GM21360 (cell line): ENCODE measurements around the gene PRSS3.
"Not testable (repeated sequence)": the region's sequence is repeated elsewhere in the genome, so short reads cannot be mapped to it uniquely, and the experiment has no call there.

Source experiments
- ATAC-seq: cut with Tn5 transposase; IDR thresholded peaks from one replicate; pipeline ENCODE4 v1.9.1; 2021; ENCODE audit warnings: mild to moderate bottlenecking, moderate library complexity; ENCODE audit not compliant: unreplicated experiment

PRSS3 gene

GRCh38 chr9:33795281-33795680 lies at the start of gene PRSS3:
Gene PRSS3, plus strand, starts transcription at chr9:33795561. Its CDS starts 13 bp downstream, at chr9:33795574.
- no peak for ATAC-seq

- no peak for ATAC-seq
These were observed 46.6 kb upstream of the PRSS3 start for GRCh38 chr9:33748633-33749304.

- not testable (repeated sequence) for ATAC-seq
These were observed 46.1 kb upstream of the PRSS3 start for GRCh38 chr9:33749305-33749654.

- ATAC-seq = no peak
These were observed 45.0 kb upstream of the PRSS3 start for GRCh38 chr9:33750307-33750838.

- no peak for ATAC-seq
These were observed 44.5 kb upstream of the PRSS3 start for GRCh38 chr9:33750839-33751339.

- ATAC-seq = no peak
These were observed 43.7 kb upstream of the PRSS3 start for GRCh38 chr9:33751536-33752129.

- no peak for ATAC-seq
These were observed 43.2 kb upstream of the PRSS3 start for GRCh38 chr9:33752130-33752637.

GRCh38 chr9:33752789-33753188 lies 42.6 kb upstream of the PRSS3 start:
- ATAC-seq = not testable (repeated sequence)

GRCh38 chr9:33759648-33760047 lies 35.7 kb upstream of the PRSS3 start:
- ATAC-seq = not testable (repeated sequence)

- ATAC-seq = no peak
These were observed 33.0 kb upstream of the PRSS3 start for GRCh38 chr9:33762343-33762742.

- not testable (repeated sequence) for ATAC-seq
These were observed 31.7 kb upstream of the PRSS3 start for GRCh38 chr9:33763709-33764108.

GRCh38 chr9:33765411-33765810 lies 29.9 kb upstream of the PRSS3 start:
- no peak for ATAC-seq

- ATAC-seq = not testable (repeated sequence)
These were observed 25.0 kb upstream of the PRSS3 start for GRCh38 chr9:33770156-33770880.

- ATAC-seq = not testable (repeated sequence)
These were observed 22.2 kb upstream of the PRSS3 start for GRCh38 chr9:33773135-33773534.

GRCh38 chr9:33774074-33774659 lies 21.2 kb upstream of the PRSS3 start:
- ATAC-seq = not testable (repeated sequence)

- ATAC-seq = no peak
These were observed 18.8 kb upstream of the PRSS3 start for GRCh38 chr9:33776578-33776977.

- ATAC-seq = peak; percentile 52
These were observed 16.5 kb upstream of the PRSS3 start for GRCh38 chr9:33778700-33779351.

- no peak for ATAC-seq
These were observed 15.1 kb upstream of the PRSS3 start for GRCh38 chr9:33780276-33780675.

GRCh38 chr9:33781736-33782135 lies 13.6 kb upstream of the PRSS3 start:
- no peak for ATAC-seq

- no peak for ATAC-seq
These were observed 12.8 kb upstream of the PRSS3 start for GRCh38 chr9:33782395-33783152.
